Epithelial cell of prostate (primary cell): Measurements from ENCODE around the gene KCTD2.
A peak's percentile ranks its signal among the peaks of the same experiment; 100 is the strongest.
"Not testable (repeated sequence)": the region's sequence is repeated elsewhere in the genome, so short reads cannot be mapped to it uniquely, and the experiment has no call there.

ENCODE experiments used
- DNase-seq: peaks from one replicate; pipeline ENCODE4 v3.0.0-alpha.2; 2011; ENCODE audit warnings: low read depth, low spot score
- H3K27ac ChIP-seq: fragments of 450-650 bp; 2 replicates; pipeline ENCODE4 v1.5.1; 2017; ENCODE audit warnings: mild to moderate bottlenecking

Gene KCTD2, protein sequence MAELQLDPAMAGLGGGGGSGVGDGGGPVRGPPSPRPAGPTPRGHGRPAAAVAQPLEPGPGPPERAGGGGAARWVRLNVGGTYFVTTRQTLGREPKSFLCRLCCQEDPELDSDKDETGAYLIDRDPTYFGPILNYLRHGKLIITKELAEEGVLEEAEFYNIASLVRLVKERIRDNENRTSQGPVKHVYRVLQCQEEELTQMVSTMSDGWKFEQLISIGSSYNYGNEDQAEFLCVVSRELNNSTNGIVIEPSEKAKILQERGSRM

DNA sequence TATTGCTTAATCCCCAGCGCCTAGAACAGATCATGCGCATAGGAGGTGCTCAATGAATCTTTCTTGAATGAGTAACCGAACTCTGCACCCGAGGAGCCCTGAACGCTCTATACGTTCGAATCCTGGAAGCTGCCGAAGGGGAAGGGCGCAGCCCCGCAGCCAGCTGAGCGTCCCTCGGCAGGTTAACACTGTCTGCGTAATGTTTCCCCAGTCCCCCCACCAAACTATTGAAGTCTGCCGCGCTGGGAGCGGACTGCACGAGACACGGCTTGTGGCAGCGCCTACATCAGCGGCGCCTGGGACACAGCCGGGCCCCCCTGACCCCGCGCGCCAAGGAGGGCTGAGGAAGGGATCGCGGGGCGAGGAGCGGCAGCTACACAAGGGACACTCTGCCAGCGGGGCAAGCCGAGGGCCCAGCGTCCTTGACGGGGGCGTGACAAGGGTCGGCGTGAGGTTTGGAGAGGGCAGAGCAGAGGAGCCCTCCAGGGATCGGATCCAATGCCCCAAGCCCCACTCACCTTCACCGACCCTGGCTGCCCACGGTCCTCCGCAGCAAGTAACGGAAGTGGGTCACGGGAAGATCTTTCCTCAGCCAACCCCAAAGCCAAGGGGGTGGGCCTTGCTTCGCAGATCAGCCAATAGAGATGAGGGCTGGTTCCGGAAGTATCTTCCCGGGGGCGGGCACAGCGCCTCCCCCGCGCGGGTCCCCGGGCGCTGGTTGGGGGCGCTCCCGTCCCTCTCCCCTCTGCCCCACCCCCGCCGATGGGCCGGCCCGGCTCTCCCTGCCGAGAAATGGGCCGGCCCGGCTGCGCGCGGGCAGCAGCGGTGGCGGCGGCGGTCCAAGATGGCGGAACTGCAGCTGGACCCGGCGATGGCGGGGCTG is at the start of gene KCTD2, which contains the start of gene ATP5PD:
TSS of gene KCTD2 (plus strand) at position 819 of the 883 bp plus-strand sequence. CDS start at position 845, 26 bp downstream.
TSS of gene ATP5PD (minus strand) at position 563 of the 883 bp plus-strand sequence. CDS start 4,319 bp downstream, outside the sequence.
- peak; percentile 87 for DNase-seq
- H3K27ac ChIP-seq, result peak within 1 kb of the TSS; percentile 93

DNA sequence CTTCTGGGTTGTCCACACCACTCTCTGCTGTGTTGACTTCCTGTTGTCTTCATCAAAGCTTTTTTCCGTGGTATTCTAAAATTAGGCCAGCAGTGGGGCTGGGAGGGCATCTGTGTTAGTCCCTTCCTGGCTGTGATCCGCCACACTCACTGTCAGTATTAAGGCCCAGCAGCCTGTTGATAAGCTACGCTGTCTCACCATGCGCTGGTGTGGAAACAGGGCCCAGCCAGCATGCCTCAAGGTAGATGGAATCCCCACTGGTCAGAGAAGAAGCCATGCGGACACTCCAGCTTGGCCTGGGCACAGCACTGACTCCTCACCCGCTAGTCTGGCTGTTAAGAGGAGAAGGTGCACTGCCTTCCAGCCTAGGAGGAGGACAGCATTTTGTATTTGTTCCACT is 48.2 kb upstream of the KCTD2 start:
- no peak for DNase-seq
- H3K27ac ChIP-seq, result no peak overlapping the region

DNA sequence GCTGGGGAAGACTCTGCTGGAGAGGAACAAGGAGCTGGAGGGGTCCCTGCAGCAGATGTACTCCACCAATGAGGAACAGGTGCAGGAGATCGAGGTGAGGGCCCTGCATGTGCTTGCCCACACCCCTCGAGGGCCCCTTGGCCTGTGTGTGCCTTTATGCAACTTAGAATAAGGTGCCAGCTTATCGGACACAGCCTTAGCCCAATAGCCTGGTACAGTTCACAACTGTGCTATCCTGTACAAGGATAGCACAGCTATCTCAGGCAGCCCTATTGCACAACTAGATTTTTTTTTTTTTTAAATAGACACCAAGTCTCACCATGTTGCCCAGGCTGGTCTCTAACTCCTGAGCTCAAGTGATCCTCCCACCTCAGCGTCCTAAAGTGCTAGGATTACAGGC is 47.5 kb upstream of the KCTD2 start:
- H3K27ac ChIP-seq, result no peak overlapping the region
- DNase-seq, result no peak

DNA sequence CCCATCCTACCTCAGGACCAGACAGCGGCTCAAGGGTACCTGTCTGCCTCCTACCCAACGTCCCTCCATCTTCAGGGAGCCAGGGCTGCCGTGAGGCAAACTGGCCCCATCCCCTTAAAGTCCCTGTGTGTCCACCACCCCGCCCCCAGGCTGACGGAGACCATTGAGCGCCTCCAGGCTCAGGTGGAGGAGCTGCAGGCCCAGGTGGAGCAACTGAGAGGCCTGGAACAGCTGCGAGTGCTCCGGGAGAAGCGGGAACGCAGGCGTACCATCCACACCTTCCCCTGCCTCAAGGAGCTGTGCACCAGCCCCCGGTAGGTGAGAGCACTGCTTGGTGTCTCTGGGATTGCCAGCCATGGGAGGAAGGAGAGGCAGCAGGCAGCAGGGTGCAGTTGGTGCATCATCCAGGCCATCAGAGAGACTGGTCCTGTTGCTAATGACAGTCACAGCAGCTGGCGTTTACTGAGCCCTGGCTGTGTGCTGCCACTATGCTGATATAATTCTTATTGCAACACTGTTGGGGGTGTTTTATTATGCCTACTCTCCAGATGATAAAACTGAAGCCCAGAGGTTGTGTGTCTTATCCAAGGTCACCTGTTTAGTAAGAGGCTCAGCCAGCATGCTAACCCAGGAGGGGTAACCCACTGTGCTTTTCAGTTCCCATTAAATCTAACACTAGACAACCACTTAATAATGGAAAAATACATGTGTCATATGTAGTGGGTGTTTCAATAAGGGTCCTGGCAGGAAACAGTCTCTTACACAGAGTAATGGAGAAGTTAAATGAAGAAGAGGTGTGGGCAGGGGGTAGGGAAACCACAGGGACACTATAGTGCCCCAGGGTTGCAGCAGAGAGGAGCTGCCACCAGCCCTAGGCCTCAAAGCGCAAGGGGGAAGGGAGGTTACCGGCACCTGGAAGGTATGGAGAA is 44.8 kb upstream of the KCTD2 start:
- H3K27ac ChIP-seq, result no peak overlapping the region
- DNase-seq, result no peak

DNA sequence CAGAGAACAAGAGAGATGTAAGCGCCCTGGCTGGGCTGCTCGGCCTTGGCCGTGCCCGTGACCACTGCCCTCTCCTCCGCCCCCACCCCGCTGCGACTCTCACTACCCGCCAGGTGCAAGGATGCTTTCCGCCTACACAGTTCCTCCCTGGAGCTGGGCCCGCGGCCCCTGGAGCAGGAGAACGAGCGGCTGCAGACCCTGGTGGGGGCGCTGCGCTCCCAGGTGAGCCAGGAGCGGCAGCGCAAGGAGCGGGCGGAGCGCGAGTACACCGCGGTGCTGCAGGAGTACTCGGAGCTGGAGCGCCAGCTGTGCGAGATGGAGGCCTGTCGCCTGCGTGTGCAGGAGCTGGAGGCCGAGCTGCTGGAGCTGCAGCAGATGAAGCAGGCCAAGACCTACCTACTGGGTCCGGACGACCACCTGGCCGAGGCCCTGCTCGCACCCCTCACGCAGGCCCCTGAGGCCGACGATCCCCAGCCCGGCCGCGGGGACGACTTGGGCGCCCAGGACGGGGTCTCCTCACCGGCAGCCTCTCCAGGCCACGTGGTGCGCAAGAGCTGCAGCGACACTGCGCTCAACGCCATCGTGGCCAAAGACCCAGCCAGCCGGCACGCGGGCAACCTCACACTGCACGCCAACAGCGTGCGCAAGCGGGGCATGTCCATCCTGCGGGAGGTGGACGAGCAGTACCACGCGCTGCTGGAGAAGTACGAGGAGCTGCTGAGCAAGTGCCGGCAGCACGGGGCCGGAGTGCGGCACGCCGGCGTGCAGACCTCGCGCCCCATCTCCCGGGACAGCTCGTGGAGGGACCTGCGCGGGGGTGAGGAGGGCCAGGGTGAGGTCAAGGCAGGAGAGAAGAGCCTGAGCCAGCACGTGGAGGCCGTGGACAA is 43.7 kb upstream of the KCTD2 start:
- H3K27ac ChIP-seq, result no peak overlapping the region
- DNase-seq, result no peak

DNA sequence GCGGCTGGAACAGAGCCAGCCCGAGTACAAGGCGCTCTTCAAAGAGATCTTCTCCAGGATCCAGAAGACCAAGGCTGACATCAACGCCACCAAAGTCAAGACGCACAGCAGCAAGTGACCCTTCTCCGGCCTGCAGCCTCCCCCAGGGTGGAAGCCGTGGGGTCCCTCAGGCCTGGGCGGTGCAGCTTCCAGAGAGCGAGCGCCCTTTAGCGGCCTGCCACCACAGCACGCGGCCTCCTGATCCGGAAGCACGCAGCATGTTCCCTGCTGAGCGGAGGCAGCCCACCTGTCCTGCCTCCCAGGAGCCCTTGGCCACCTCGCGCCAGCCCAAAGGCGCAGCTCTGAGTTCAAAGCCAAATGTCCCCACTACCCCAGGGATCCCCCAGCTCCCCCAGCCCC is 43.1 kb upstream of the KCTD2 start:
- DNase-seq, result no peak
- H3K27ac ChIP-seq, result no peak overlapping the region

DNA sequence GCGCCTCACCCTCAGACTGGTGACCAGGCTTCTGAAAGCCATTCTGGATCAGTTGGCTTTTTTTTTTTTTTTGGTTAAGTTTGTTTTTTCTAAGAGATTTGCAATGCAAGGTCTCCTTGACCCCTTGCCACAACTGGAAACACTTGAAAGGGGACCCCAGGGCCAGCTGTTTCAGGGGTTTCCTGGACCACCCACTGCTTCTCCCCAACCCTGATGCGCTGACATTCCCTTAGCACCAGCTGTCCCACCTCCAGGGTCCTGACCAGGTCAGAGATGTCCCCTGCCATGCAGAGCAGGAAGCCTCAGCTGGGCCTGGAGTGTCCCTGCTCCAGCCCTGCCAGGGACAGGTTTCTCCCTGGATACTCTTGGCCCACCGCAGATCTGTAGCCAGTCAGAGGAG is 42.7 kb upstream of the KCTD2 start:
- H3K27ac ChIP-seq, result no peak overlapping the region
- no peak for DNase-seq

DNA sequence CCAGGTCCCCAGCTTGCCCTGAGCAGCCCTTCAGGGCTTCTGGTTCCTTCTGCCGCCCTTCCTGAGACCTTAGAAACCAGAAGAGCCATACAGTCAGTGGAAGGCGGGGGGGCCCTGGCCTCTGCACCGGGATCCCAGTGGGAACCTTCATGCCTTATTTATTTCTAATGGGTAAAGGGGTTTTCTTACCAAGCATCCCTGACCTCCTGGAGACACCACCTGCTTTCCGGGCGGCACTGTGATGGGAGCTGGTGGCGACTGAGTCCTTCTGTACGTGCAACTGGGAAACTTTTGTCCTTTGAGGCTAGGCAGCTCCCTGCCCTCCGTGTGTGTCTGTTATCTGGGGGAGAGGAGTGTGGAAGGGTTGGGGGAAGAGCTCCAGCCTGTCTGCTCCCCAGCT is 41.7 kb upstream of the KCTD2 start:
- no peak for DNase-seq
- H3K27ac ChIP-seq, result no peak overlapping the region

DNA sequence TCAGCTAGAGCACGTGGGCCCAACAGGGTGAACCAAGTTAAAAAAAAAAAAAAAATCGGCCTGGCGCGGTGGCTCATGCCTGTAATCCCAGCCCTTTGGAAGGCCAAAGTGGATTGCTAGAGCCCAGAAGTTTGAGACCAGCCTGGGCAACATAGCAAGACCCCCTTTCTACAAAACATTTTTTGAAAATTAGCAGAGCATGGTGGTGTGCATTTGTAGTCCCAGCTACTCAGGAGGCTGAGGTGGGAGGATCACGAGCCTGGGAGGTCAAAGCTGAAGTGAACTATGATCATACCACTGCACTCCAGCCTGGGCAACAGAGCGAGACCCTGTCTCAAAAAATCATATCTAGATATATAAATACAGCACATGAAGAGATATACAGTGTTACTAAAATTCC is 40.9 kb upstream of the KCTD2 start:
- H3K27ac ChIP-seq, DNase-seq: not testable (repeated sequence)

DNA sequence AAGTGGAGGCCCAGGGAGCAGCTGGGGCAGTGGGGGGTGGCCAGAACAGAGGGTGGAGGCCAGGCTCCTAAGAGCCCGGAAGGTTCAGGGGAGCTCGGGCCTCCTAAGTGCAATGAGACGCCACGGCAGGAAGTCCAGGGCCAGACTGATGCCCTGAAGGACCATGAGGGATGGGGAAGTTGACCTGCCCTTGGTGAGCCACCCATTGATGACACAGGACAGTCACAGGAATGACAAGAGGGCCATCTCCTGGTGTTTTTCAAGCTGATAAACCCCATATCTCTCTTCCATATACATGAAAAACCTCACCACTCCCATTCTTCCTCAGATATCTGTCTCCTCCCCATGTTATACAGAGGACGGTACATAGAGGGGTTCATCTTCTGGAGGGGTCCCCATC is 40.4 kb upstream of the KCTD2 start:
- H3K27ac ChIP-seq, result no peak overlapping the region
- DNase-seq, result no peak

DNA sequence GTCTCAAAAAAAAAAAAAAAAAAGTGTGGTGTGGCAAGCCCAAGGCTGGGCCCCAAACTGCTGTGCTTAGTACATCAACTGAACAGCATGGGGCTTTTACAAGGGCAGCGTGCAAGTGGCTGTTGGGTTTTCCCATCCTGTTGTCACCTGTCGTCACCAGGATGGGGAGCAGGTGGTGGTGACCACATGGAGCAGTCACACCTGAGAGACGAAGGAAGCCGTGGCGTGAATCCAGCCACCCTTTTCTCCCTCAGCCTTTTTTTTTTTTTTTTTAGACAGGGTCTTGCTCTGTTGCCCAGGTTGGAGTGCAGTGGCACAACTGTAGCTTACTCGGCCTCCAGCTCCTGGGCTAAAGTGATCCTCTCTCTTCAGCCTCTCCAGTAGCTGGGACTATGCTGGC is 38.7 kb upstream of the KCTD2 start:
- DNase-seq, result no peak
- no peak overlapping the region for H3K27ac ChIP-seq

DNA sequence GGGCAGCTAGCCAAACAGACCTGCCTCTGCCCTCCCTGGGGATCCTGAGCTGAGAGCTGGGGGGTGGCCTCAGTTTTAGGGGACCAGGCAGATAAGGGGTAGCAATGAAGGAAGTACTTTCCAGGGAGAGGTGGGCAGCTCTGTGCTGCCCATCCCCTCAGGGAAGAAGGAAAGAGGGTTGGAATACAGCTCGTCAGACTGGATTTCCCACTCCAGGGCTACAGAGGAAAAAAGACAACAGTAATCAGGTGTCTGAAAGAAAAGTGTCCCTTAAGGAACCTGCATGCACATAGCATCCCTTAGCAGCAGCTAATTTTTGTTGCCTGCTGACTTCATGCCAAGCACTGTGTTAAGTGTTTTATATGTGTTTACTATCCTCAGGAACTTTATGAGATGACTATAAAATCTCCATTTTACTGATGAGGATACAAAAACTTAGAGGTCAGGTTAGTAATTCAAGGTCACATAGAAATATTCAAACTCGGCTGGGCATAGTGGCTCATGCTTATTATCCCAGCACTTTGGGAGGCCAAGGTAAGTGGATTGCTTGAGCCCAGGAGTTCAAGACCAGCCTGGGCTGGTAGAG is 37.8 kb upstream of the KCTD2 start:
- no peak for DNase-seq

DNA sequence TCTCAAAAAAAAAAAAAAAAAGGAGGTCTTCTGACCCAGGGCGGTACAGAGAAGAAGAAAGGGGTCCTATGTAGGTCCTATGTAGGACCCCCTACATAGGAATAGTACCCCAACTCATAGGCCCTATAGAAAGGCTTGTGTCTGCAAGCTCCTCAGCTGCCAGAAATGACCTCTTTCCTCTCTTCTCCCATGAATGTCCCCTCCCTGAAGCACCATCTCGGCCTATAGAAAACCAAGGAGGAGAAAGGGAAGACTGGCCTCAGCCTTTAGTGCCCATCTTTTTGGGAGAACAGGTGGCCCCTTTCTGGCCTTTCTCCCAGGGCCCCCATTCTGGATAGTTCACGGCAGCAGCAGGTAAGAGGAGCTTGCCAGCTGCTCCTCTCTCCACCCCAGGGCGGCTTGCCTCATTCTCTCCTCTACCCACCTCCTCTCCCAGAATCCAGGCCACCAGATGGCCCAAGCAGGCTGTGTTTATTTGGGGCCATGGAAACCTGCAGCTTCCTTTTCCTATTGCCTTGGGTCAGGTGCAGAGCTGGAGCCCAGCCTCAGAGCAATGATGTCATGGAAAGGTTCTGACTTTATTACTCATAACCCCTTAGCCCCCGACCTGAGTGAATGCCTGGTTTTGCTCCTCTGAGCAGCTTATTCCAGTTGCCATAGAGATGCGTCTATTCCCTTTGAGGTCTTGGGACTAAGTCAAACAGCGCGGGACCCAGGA is 36.2 kb upstream of the KCTD2 start:
- no peak for DNase-seq
- H3K27ac ChIP-seq, result no peak overlapping the region

More for the DNA sequence above, 37.8 kb upstream of the KCTD2 start:
- no peak overlapping the region for H3K27ac ChIP-seq

DNA sequence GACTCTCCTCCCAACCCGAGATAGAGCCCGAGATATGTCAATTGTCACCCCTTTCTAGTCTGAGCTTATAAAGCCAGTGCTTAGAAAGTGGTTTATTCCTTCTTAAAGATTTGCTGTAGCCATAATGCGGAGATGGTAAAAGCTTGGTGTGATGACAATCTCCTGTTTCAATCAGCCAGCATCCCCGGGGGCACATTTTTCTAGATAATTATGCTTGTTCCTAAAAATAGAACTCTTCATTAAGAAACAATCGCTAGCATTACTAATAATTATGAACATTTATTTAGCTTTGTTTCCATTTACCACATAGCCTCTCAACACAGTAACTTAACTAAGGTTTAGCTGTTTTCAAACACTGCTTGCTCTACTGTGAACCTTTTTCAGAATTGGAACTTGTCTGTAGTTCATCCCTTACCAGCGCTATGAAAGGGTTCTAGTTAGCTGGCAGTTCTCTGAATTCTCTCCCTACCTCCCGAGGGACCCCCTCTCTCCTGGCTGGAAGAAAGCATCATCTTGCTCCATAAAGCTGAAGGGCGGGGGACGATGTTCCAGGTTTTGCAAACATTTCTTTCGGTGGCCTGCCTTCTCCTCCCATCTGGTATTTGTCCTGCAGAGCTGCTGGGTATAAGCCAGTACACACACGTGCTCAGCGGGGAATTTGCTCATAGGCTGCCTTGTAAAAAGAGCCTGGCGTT is 35.5 kb upstream of the KCTD2 start:
- H3K27ac ChIP-seq, result peak overlapping the region; percentile 68
- no peak for DNase-seq

DNA sequence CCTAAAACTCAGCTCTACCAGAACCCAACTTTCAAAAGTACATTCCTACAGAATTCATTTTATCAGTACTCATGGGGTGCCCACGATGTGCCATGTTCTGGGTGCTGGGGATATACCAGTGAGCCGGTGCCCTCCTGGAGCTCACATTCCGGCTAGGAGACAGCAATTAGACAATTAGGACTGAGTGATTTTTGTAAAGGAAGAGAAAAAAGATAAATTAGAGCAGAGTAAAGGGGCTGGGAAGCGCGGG is 35.0 kb upstream of the KCTD2 start:
- no peak for DNase-seq
- H3K27ac ChIP-seq, result peak overlapping the region; percentile 68

DNA sequence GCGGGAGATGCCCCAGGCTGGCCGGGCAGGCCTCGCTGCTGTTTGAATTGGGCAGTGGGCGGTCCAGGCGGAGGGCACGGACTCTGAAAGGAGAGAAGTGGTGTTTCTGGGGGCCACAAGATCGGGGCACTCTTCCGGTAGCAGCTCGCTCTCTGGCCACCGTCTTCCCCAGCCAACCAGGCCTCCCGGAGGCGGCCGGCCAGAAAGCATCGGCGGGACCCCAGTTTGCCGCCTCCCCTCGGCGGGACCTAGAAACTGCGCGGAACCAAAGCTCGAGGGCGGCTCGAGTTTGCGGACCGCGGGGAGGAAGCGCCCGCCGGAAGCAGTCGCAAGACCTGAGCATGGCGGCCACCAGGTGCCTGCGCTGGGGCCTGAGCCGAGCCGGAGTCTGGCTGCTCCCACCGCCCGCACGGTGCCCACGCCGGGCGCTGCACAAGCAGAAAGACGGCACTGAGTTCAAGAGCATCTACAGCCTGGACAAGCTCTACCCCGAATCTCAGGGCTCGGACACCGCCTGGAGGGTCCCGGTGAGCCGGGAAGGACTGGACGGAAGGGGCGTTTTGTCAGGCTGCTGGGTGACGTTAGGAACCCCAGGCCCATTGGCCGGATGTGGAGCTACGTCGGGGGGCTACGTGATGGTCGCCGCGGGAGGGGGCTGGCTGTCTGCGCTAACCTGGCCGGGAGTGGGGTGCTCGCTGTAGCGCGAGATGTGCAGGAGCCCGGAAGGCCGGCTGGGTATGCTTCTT is 34.5 kb upstream of the KCTD2 start, which contains the start of gene MRPL58:
TSS of gene MRPL58 (plus strand) at position 325 of the 746 bp plus-strand sequence. CDS start at position 342, 17 bp downstream.
- peak within 1 kb of the TSS; percentile 68 for H3K27ac ChIP-seq
- no peak for DNase-seq

DNA sequence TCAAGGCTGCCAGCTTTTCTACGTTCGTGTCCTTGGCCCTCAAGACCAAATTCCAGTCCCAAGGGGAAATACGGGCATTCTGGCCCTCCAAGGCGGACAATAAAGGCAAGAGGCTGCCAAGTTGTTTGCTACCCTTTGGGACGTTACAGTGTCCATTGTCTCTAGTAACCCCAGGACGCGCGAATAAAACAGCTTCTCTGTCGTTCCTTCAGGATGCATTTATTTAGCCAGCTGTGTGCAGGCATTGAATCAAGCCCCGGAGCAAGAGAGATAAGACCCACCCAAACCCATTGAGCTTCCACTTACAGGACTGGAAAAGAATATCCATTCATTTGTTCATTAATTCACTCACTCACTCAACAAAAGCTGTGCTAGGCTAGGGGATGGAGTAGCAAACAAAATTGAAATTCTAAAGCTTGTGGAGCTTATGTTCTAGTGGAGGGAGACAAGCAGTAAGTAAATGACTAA is 33.9 kb upstream of the KCTD2 start:
- no peak for DNase-seq
- peak overlapping the region; percentile 68 for H3K27ac ChIP-seq
